Activated CD4-positive, CD25-positive, alpha-beta regulatory T cell treated with anti-CD3 and anti-CD28 coated beads, Interleukin-2, amount 50 U/mL, for 16 hours (primary cell): ENCODE measurements around the gene TDRKH.
"Not testable (repeated sequence)": the region's sequence is repeated elsewhere in the genome, so short reads cannot be mapped to it uniquely, and the experiment has no call there.

Experiments
- DNase-seq: peaks from one replicate; pipeline ENCODE4 v3.0.0-alpha.2; 2020; ENCODE audit warnings: low read depth, low spot score

TDRKH gene

GRCh38 chr1:151801846-151802245 lies 11.5 kb upstream of the TDRKH start:
- no peak for DNase-seq

- no peak for DNase-seq
These were observed 11.1 kb upstream of the TDRKH start for GRCh38 chr1:151801310-151801820.

GRCh38 chr1:151800830-151801229 lies 10.5 kb upstream of the TDRKH start:
- no peak for DNase-seq

- DNase-seq: no peak
These were observed 9.1 kb upstream of the TDRKH start for GRCh38 chr1:151799179-151800022.

- no peak for DNase-seq
These were observed 8.3 kb upstream of the TDRKH start for GRCh38 chr1:151798571-151798970.

- no peak for DNase-seq
These were observed 796 bp upstream of the TDRKH start for GRCh38 chr1:151790940-151791651.

GRCh38 chr1:151787689-151788088 lies 2.6 kb downstream of the TDRKH start:
- no peak for DNase-seq

GRCh38 chr1:151783796-151784195 lies 6.5 kb downstream of the TDRKH start:
- DNase-seq: no peak

GRCh38 chr1:151782741-151783140 lies 7.6 kb downstream of the TDRKH start:
- DNase-seq: no peak

- not testable (repeated sequence) for DNase-seq
These were observed 8.3 kb downstream of the TDRKH start for GRCh38 chr1:151782026-151782425.

- not testable (repeated sequence) for DNase-seq
These were observed 9.6 kb downstream of the TDRKH start for GRCh38 chr1:151780736-151781135.

- no peak for DNase-seq
These were observed 10.4 kb downstream of the TDRKH start for GRCh38 chr1:151779852-151780251.

GRCh38 chr1:151777317-151777716 lies 13.0 kb downstream of the TDRKH start:
- DNase-seq: no peak

- DNase-seq: no peak
These were observed 13.6 kb downstream of the TDRKH start for GRCh38 chr1:151776665-151777062.

- no peak for DNase-seq
These were observed 14.2 kb downstream of the TDRKH start for GRCh38 chr1:151775894-151776664.

- DNase-seq: no peak
These were observed 15.9 kb downstream of the TDRKH start for GRCh38 chr1:151774256-151774922.

- DNase-seq: no peak
These were observed 16.6 kb downstream of the TDRKH start for GRCh38 chr1:151773702-151774101.

GRCh38 chr1:151769270-151769669 lies 21.0 kb downstream of the TDRKH start:
- not testable (repeated sequence) for DNase-seq

- DNase-seq: not testable (repeated sequence)
These were observed 21.8 kb downstream of the TDRKH start for GRCh38 chr1:151768351-151769066.

- no peak for DNase-seq
These were observed 26.3 kb downstream of the TDRKH start for GRCh38 chr1:151763990-151764389.
